ENCODE results near the gene INKA2. TPM values are rescaled to one million over a fixed set of nuclear protein-coding genes. Genes with fewer than 3 reads are reported as not detected.

Gene INKA2
- total RNA-seq, 1 experiment from 2014 or later: 1.1 TPM

DNA sequence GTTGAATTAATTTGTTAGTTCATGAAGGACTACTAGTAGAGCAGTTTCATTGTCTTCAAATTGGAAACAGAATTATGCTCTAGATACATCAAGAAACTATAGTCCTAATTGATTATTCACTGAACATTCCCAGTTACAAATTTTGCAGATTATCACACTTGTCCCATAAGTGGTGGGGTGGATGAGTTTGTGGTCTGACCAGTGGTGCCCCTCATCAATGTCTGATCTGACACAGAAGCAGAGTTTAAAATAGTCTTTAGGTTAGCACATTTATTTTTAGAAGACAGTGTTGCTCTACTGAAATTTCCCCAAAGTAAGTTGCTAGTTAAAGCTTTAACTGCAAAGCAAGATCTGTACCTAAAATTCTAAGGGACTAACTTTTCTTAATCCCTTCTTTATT lies 42.9 kb downstream of the INKA2 start:
- no peaks in the 10 kb centered on the region for H3K27me3 ChIP-seq
- H3K4me3 ChIP-seq: no peak overlapping the region
- no peak for DNase-seq
- peaks cover 29% of the 10 kb centered on the region for H3K36me3 ChIP-seq
- no peaks in the 10 kb centered on the region for H3K9me3 ChIP-seq

DNA sequence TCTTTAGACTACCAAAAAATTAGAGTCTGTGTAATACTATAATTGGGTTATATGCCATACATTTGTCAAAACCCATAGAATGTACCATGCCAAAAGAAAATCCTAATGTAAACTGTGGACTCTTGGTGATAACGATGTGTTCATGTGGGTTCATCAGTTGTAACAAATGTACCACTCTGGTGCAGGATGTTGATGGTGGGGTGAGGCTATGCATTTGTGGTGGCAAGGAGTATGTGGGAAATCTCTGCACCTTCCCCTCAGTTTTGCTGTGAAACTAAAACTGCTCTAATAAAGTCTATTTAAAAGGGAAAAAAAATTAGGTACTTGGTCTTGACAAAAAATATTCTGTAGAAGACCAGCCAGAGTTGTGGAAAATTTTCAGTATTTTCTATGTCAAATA lies 43.4 kb downstream of the INKA2 start:
- Histone ChIP-seq H3K36me3 (peaks cover 25% of the 10 kb centered on the region), H3K4me3 (no peak overlapping the region), H3K27me3 (no peaks in the 10 kb centered on the region), H3K9me3 (no peaks in the 10 kb centered on the region)
- DNase-seq: no peak

DNA sequence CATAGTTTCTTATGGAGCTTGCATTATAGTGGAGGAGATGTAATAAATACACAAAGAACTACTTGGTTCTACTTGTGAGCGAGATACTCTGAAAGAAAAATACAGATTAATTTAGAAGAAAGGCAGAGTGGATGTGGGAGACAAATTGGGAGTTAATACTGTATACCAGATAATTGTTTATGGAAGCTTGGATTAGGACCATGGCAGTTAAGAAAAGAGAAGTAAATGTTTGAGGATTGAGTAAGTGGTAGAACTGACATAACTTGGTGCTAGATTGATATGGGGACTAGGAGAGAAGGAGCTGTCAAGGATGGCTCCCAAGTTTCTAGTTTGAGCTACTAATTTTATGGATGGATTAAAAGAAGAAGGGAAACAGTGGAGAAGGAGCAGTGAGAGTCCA lies 47.3 kb downstream of the INKA2 start:
- Histone ChIP-seq H3K36me3 (peaks cover 6% of the 10 kb centered on the region; the same call in 1 of the 2 replicates), H3K9me3 (no peaks in the 10 kb centered on the region), H3K4me3 (no peak overlapping the region), H3K27me3 (no peaks in the 10 kb centered on the region)
- DNase-seq: no peak

DNA sequence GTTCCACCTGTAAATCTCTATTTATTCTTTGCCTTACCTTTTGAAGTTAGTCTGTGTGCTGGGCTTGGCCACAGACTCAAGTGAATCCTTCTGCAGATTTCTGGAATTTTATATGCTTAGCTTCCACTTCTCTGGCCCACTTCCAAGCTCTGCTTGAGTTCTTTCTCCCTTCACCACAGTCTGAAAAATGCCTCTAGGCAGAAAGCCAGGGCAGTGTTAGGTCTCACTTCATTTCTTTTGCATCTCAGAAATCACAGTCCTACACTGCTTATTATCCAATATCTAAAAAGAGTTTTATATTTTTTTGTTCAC lies 48.9 kb downstream of the INKA2 start:
- Histone ChIP-seq H3K36me3 (peaks cover 4% of the 10 kb centered on the region; the same call in 1 of the 2 replicates), H3K9me3 (no peaks in the 10 kb centered on the region), H3K4me3 (no peak overlapping the region), H3K27me3 (no peaks in the 10 kb centered on the region)
- DNase-seq: peak; percentile 75

Other genes starting within 250 kb of the INKA2 start
- not detected in 2 replicates for gene ADORA3, start 235.8 kb downstream of the INKA2 start, total RNA-seq (2014; rRNA removed; shearing (Covaris generic); ENCODE audit: low replicate concordance)
- not detected in 2 replicates for gene TMIGD3, start 235.8 kb downstream of the INKA2 start, total RNA-seq (2014; rRNA removed; shearing (Covaris generic); ENCODE audit: low replicate concordance)
- 20.6 and 35.6 TPM in 2 replicates for gene RAP1A, start 119.6 kb downstream of the INKA2 start, total RNA-seq (2014; rRNA removed; shearing (Covaris generic); ENCODE audit: low replicate concordance)
- gene DDX20, start 16.5 kb upstream of the INKA2 start, total RNA-seq (2014; rRNA removed; shearing (Covaris generic); ENCODE audit: low replicate concordance): 22.4 and 31.0 TPM in 2 replicates

All from MG63 (cell line).